ENCODE measurements around the gene DYTN.

DNA sequence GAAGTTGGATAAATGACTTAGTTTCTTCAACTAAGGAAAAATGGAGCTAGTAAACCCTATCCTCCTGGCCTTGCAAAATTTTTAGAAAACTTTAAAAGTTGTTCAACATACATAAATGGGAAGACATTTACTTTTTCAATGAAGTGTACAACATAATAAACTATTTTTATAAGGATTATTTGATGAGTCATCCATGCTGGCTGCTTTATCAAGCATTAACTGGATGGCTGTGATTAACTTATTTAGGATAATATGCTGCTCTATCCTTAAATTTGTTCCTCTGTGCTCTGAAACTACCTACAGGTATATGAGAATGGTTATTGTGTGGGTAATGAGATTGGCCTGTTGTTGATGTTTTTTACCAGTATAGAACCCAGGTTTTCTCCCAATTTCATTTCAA, 21.3 kb downstream of the DYTN start:
- TF ChIP-seq, protein P1, sequence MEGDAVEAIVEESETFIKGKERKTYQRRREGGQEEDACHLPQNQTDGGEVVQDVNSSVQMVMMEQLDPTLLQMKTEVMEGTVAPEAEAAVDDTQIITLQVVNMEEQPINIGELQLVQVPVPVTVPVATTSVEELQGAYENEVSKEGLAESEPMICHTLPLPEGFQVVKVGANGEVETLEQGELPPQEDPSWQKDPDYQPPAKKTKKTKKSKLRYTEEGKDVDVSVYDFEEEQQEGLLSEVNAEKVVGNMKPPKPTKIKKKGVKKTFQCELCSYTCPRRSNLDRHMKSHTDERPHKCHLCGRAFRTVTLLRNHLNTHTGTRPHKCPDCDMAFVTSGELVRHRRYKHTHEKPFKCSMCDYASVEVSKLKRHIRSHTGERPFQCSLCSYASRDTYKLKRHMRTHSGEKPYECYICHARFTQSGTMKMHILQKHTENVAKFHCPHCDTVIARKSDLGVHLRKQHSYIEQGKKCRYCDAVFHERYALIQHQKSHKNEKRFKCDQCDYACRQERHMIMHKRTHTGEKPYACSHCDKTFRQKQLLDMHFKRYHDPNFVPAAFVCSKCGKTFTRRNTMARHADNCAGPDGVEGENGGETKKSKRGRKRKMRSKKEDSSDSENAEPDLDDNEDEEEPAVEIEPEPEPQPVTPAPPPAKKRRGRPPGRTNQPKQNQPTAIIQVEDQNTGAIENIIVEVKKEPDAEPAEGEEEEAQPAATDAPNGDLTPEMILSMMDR (conservative IDR thresholded peaks at IDR 0.05 in 1 of 2, IDR thresholded peaks at IDR 0.05 in 1 of 2; ENCODE audit: low read depth in 1 of 2, low read length in 2 of 2), result no peak
- TF ChIP-seq EZH2 (IDR thresholded peaks at IDR 0.05; ENCODE audit: low read length, missing control alignments), result no peak
